GM04503 (cell line): Measurements from ENCODE around the gene SEMA3E.

Experiments used
- DNase-seq: peaks from one replicate; pipeline ENCODE4 v3.0.0-alpha.2; 2012; ENCODE audit warnings: low read depth

SEMA3E gene

GRCh38 chr7:83640731-83641537 lies 8.0 kb downstream of the SEMA3E start:
- DNase-seq, result no peak

GRCh38 chr7:83640240-83640639 lies 8.7 kb downstream of the SEMA3E start:
- DNase-seq, result no peak

DNA sequence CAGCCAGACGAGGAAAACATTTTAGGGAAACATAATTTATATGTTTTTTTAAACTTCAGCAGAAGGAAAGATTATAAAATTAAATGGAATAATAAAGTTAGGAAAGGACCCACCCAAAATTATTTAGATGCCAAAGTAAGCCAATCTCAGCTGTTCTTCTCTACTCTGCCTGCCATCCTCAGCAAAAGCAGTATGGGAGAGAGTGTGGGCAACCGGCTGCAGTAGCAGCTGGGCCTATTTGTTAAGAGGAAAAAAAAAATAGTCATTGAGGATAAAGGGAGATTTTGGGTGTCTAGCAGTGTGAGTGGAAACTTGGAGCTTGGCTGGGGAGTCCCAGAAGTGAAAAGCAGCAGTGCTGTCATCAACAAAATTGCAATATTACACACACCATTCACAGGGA lies 15.4 kb downstream of the SEMA3E start:
- DNase-seq, result no peak

DNA sequence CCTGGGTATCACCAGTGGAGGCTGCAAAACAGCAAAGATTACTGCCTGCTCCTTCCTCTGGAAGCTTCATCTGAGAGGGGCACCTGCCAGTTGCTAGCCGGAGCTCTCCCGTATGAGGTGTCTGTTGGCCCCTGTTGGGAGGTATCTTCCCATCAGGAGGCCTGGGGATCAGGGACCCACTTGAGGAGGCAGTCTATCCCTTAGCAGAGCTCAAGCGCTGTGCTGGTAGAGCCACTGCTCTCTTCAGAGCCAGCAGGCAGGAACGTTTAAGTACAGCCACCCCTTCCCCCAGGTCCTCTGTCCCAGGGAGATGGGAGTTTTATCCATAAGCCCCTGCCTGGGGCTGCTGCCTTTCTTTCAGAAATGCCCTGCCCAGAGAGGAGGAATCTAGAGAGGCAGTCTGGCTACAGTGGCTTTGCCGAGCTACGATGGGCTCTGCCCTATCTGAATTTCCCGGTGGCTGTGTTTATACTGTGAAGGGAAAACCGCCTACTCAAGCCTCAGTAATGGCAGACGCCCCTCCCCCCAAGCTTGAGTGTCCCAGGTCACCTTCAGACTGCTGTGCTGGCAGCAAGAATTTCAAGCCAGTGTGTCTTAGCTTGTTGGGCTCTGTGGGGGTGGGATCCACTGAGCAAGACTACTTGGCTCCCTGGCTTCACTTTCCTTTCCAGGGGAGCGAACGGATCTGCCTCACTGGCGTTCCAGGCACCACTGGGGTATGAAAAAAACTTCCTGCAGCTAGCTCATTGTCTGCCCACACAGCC lies 19.6 kb downstream of the SEMA3E start:
- no peak for DNase-seq

GRCh38 chr7:83617858-83618257 lies 31.1 kb downstream of the SEMA3E start:
- DNase-seq, result no peak

DNA sequence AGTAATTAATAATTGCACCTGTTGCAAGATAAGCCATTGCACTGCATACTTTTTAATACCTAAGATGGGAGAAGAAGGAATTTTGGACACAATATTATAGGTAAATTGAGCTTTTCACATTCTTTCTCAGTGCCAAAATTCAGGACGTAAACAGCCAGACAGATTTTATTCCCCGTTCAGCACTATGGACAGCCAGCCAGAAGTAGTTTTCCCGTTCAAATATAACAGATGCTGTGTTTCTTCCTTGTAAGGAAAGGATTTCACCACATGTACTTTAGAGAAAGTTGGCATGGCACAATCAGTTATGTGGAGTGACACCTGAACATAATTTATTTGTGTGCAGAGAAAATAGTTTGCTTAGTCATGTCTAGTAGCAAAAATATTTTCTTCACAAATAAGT lies 34.8 kb downstream of the SEMA3E start:
- no peak for DNase-seq

GRCh38 chr7:83613232-83613631 lies 35.7 kb downstream of the SEMA3E start:
- no peak for DNase-seq

DNA sequence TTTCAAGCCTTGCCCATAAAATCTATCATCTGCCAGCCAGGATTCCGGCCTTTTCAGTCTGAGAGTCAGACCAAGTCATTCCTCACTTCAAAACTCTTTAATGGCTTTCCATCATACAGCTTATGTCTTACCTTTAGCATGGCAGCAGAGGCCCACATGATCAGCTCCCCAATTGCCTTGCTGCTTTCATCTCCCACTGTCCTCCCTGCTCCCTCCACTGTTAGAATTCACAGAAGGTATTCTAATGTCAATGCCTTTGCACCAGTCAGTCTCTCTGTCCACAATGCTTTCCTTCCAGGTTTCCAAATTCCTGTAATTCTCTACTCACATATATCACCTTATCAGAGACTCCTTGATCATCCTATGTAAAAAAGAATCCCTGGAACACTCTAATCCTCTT lies 37.2 kb downstream of the SEMA3E start:
- no peak for DNase-seq

DNA sequence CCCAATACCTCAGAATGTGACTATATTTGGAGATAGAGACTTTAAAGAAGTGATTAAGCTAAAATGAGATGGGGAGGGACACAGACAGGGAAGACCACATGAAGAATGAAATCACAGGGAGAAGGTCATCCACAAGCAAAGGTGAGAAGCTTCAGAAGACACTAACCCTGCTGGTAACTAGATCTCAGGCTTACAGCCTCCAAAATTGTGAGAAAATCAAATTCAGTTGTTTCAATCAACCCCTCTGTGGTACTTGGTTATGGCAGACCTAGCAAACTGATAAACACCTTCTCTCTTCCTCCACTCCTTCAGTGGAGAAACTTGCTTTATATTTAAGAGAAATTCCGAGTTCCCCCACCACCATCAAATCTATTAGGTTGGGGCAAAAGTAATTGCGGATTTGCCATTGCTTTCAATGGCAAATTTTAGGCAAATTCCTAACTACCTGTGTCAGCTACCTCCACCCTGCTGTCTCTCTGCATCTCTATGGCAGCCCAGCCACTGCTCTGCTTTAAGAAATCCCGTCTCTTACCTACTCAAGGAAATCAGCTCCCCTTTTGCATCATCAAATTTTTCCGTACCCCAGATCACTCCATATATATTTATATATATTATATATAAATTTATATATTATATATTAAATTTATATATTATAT lies 38.2 kb downstream of the SEMA3E start:
- no peak for DNase-seq

DNA sequence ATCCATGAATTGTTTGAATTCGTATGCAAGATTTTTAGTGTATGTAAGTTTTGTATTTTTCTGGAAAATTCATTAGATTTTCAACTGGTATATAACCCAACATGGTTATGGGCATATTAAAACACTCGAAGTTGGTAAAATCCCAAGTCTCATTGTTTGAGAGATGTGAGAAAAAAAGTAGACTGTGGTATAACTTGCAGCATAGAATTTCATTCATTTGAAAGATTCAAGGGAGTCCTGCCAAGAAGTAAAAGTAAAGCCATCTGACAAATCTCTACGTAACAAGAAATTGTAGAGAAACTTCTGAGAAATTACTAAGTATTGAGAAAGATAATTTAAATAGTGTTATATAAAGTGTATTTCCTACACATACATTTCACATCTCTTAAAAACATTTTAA lies 40.2 kb downstream of the SEMA3E start:
- DNase-seq, result no peak

DNA sequence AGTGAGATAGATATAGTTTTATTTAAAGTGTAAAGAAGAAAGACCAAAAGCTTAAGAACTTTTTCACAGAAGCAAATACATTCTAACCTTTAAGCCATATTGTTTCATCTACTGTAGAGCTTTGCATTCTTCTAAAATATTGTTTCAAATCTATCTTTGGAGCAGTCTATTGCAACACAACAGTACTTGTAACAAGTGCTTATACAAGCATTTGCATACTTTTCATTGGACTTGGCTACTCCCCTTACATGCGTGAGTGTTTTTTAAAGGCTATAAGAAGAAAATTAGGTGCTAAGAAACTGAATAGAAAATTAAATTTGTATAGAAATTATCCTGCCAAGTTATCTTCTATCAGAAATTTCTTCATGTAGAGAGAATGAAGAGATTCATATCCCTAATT lies 45.3 kb downstream of the SEMA3E start:
- DNase-seq, result no peak

GRCh38 chr7:83599131-83599530 lies 49.8 kb downstream of the SEMA3E start:
- no peak for DNase-seq

DNA sequence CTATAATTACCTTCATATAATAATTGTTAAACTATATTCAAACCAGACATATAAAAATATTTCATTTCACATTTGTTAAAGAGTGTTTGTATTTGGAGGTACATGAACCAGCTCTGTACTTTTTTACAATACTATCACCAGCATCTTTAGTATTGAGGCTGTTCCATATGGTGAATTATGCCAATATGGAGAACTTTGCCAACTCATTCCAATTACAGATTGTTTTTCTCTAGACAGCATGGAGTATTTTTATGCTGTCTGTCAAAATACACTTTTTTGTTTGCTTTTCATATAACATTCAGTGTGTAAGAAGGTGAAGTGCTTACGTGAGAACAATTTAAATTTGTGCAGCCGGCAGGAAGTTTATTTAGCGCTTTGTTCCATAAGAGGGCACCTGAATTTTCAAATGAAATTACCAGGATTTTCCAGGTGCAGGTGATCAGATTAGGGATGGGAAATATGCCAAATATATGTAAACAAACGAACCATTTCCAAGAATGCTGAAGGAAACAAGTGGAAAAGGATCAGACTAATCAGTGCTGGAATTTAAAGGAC lies 54.9 kb downstream of the SEMA3E start:
- DNase-seq, result no peak

- no peak for DNase-seq
Measured at GRCh38 chr7:83588602-83589240, 60.2 kb downstream of the SEMA3E start.

- no peak for DNase-seq
Measured at GRCh38 chr7:83586281-83586680, 62.7 kb downstream of the SEMA3E start.

- no peak for DNase-seq
Measured at GRCh38 chr7:83581667-83582435, 67.1 kb downstream of the SEMA3E start.

GRCh38 chr7:83579740-83580139 lies 69.2 kb downstream of the SEMA3E start:
- no peak for DNase-seq

- no peak for DNase-seq
Measured at GRCh38 chr7:83575436-83575835, 73.5 kb downstream of the SEMA3E start.

DNA sequence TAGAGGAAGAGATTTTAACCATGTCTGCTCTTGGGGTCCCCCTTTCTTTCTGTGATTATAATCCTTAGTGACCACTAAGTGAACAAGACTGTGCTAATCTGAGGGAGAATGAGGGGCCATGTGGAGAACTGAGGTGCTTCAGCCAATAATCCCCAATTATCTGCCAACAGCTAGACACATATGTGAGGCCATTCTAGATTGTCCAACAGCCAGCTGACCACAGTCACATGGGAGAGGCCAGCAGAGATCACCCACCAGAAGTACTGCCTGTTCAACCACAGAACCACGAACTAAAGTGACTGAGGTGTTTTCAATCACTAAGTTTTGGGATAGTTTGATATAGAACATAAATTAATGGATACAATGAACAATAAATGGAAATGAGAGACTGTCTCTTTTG lies 74.3 kb downstream of the SEMA3E start:
- no peak for DNase-seq

DNA sequence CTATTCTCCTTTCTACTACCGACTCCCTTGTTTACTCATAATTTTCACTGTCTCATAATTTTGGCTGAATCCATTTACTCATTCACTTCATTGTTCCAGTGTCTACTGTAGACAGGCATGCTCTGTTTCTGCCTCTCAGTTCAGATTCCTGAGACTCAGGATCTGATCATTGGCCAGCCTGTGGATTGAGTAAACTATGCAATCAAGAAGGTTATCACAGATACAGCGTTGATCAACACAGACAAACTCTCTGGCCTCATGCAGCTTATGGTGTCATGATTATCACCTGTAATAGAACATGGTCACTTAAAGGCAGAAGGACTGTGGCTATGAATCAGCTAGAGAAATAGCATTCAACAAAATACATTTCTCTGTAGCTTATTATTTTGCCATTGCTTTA lies 86.0 kb downstream of the SEMA3E start:
- DNase-seq, result no peak

GRCh38 chr7:83562289-83562688 lies 86.7 kb downstream of the SEMA3E start:
- no peak for DNase-seq
